DND-41 (cell line): ENCODE results near the gene SV2B.

Experiments
- ATAC-seq: fragments of 200-7000 bp; cut with Tn5 transposase; 3 replicates; pipeline ENCODE4 v1.9.1; 2021; ENCODE audit warnings: low read depth; ENCODE audit not compliant: insufficient read depth
- DNase-seq: peaks from one replicate; pipeline ENCODE4 v3.0.0-alpha.2; 2020
- H2AFZ ChIP-seq: 2 replicates; pipeline ENCODE4 v1.6.0; 2012; ENCODE audit warnings: low read depth, low read length
- H3K27ac ChIP-seq: 2 replicates; pipeline ENCODE4 v1.5.1; 2012; ENCODE audit warnings: low read length, inconsistent platforms
- H3K27me3 ChIP-seq: fragments of 200-600 bp; sonication (generic); 2 replicates; pipeline ENCODE4 v1.6.0; 2012; ENCODE audit warnings: low read length, mild to moderate bottlenecking, inconsistent platforms; ENCODE audit not compliant: insufficient read depth, poor library complexity
- H3K36me3 ChIP-seq: 2 replicates; pipeline ENCODE4 v1.5.1; 2012; ENCODE audit warnings: low read length, inconsistent platforms; ENCODE audit not compliant: insufficient read depth
- H3K4me1 ChIP-seq: 2 replicates; pipeline ENCODE4 v1.5.1; 2012; ENCODE audit warnings: mild to moderate bottlenecking, low read length; ENCODE audit not compliant: insufficient read depth
- H3K4me2 ChIP-seq: 2 replicates; pipeline ENCODE4 v1.6.0; 2012; ENCODE audit warnings: mild to moderate bottlenecking, moderate library complexity, low read length, inconsistent platforms; ENCODE audit not compliant: insufficient read depth
- H3K4me3 ChIP-seq, 2 experiments: fragments of 200-600 bp in 1 of 2; shearing (Covaris generic) in 1 of 2; 2 replicates each; pipeline ENCODE4 v1.5.1; 2012 to 2016; ENCODE audit warnings: inconsistent platforms in 2 of 2, low read length in 2 of 2, mild to moderate bottlenecking in 2 of 2, low read depth in 1 of 2, moderate library complexity in 1 of 2
- H3K79me2 ChIP-seq: 2 replicates; pipeline ENCODE4 v1.6.0; 2012; ENCODE audit warnings: low read length, inconsistent platforms; ENCODE audit not compliant: insufficient read depth
- H3K9ac ChIP-seq: 2 replicates; pipeline ENCODE4 v1.6.0; 2012; ENCODE audit warnings: low read depth, mild to moderate bottlenecking, inconsistent platforms, low read length, moderate library complexity
- H3K9me3 ChIP-seq: 2 replicates; pipeline ENCODE4 v1.5.1; 2012; ENCODE audit warnings: low read length, moderate library complexity, mild to moderate bottlenecking, inconsistent platforms; ENCODE audit not compliant: insufficient read depth, severe bottlenecking
- H4K20me1 ChIP-seq: 2 replicates; pipeline ENCODE4 v1.6.0; 2012; ENCODE audit warnings: low read length; ENCODE audit not compliant: insufficient read depth
- EZH2 ChIP-seq: IDR thresholded peaks from 3 replicates; pipeline ENCODE4 v1.6.1; 2012; ENCODE audit warnings: borderline replicate concordance, low read depth, mild to moderate bottlenecking, moderate library complexity, low read length, inconsistent platforms; ENCODE audit not compliant: severe bottlenecking
- TF ChIP-seq, protein P1 (sequence below): IDR thresholded peaks from 2 replicates; pipeline ENCODE4 v1.5.1; 2012; ENCODE audit warnings: borderline replicate concordance, low read length, moderate library complexity, mild to moderate bottlenecking; ENCODE audit not compliant: poor library complexity, severe bottlenecking; ENCODE audit errors: extremely low read depth

The SV2B gene

DNA sequence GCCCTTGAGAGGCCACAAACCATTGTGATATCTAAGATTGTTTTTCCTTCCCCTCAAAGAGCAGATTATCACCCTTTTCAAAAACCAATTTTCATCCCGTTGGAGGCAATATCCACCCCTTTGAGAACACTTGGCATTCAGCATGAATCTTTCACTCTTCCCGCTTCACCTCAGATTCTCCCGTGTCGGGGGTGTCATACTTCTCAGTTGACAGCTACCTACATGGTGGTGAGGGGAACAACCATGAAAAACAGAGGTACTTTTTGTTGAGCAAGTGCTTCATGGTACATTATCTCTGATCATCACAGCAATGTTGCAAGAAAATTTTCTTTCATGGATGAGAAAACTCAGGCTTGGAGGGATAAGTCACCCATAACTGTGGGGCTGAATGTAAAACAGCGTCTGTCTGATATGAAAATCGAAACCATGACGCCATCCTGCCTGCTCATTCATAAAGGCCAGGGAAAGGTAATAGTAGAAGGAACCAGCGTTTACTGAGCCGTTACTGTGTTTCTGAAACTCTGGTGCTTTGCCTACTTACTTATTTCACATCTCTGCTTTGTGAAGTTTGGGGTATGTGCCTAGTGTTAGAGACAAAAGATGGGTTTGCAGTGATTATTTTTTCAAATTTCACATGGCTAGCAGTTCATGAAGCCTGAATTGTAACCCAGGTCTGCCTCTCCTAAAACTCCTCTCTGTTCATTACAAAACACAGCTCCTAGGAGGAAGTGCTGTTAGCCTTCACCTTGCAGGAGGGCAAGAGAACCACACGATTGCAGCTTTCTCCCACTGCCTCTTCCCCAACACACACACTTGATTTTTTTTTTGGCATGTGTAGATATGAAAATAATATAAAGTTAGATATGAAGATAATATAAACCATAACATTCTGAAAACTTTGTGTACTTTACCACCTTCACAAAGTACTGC, 35.4 kb downstream of the SV2B start:
- Histone ChIP-seq H3K4me3 (no peak overlapping the region), H3K27ac (no peak overlapping the region), H3K27me3 (peaks cover 3% of the 10 kb centered on the region), H3K4me1 (no peaks in the 10 kb centered on the region), H3K79me2 (no peaks in the 10 kb centered on the region), H3K36me3 (no peaks in the 10 kb centered on the region), H3K4me2 (no peak overlapping the region), H2AFZ (no peak overlapping the region), H3K9ac (no peak overlapping the region), H4K20me1 (no peaks in the 10 kb centered on the region), H3K9me3 (no peaks in the 10 kb centered on the region)
- DNase-seq (no peak), ATAC-seq (no peak)
- TF ChIP-seq, protein P1, sequence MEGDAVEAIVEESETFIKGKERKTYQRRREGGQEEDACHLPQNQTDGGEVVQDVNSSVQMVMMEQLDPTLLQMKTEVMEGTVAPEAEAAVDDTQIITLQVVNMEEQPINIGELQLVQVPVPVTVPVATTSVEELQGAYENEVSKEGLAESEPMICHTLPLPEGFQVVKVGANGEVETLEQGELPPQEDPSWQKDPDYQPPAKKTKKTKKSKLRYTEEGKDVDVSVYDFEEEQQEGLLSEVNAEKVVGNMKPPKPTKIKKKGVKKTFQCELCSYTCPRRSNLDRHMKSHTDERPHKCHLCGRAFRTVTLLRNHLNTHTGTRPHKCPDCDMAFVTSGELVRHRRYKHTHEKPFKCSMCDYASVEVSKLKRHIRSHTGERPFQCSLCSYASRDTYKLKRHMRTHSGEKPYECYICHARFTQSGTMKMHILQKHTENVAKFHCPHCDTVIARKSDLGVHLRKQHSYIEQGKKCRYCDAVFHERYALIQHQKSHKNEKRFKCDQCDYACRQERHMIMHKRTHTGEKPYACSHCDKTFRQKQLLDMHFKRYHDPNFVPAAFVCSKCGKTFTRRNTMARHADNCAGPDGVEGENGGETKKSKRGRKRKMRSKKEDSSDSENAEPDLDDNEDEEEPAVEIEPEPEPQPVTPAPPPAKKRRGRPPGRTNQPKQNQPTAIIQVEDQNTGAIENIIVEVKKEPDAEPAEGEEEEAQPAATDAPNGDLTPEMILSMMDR = no peak
- no peak for TF ChIP-seq EZH2

DNA sequence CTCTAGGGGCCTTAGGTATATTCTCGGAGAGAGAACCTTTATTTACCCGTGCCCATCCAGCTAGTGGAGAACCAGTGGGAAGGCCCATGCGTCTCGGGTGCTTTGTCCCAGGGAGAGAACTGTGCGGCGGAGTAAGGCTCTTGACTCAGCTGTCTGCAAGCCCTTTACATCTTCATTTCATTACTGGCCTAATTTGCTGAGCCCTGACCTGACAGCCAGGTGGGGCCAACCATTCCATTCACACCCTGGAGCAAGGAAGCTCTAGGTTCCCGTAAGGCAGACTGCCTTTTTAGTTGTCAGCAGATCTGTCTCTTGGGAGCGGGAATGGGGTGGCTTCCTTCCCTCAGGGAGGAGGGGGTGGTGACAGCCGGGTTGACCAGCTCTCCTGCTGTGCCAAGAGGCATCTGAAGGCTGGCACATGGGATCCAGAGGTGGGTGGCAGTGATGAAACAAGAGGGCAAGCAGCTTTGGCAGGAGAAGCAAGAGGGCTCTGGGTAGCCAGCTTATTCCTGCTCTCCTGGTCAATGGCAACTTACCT, 36.4 kb downstream of the SV2B start:
- TF ChIP-seq, protein P1 = no peak
- no peak for TF ChIP-seq EZH2
- no peaks in the 10 kb centered on the region for H4K20me1 ChIP-seq
- H3K27ac ChIP-seq = no peak overlapping the region
- DNase-seq (no peak), ATAC-seq (no peak)
- peaks cover 9% of the 10 kb centered on the region for H3K27me3 ChIP-seq
- no peaks in the 10 kb centered on the region for H3K79me2 ChIP-seq
- H3K4me2 ChIP-seq = no peak overlapping the region
- H3K9ac ChIP-seq = no peak overlapping the region
- no peak overlapping the region for H3K4me3 ChIP-seq
- H3K36me3 ChIP-seq = no peaks in the 10 kb centered on the region
- no peaks in the 10 kb centered on the region for H3K4me1 ChIP-seq
- no peak overlapping the region for H2AFZ ChIP-seq
- H3K9me3 ChIP-seq = no peaks in the 10 kb centered on the region

DNA sequence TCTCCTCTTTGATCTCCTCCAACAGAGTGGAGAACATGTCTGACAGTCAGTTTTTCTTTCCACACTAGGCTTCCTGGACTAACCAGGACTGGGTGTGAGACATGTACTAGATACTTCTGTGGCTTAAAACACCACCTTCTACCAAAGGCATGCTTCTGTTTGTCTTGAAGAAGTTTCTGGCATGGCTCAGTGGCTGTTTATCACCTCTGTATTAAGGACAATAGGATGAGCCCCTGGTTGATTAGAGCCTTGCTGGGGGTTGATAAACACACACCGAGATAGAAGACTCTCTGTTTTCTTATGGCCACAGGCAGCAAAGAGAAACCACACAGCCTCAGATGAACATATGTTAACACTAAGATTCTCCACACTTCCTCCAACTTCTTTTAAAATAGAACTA, 40.5 kb downstream of the SV2B start:
- no peak overlapping the region for H2AFZ ChIP-seq
- no peaks in the 10 kb centered on the region for H3K36me3 ChIP-seq
- no peak for TF ChIP-seq EZH2
- TF ChIP-seq, protein P1 = no peak
- H3K4me3 ChIP-seq = no peak overlapping the region
- H3K9ac ChIP-seq = no peak overlapping the region
- H3K27ac ChIP-seq = no peak overlapping the region
- H3K4me2 ChIP-seq = no peak overlapping the region
- no peak for DNase-seq
- H3K4me1 ChIP-seq = no peaks in the 10 kb centered on the region
- ATAC-seq = no peak
- no peaks in the 10 kb centered on the region for H4K20me1 ChIP-seq
- no peaks in the 10 kb centered on the region for H3K9me3 ChIP-seq
- no peaks in the 10 kb centered on the region for H3K79me2 ChIP-seq
- peaks cover 17% of the 10 kb centered on the region for H3K27me3 ChIP-seq
